HL-60 (cell line): ENCODE measurements around the gene GH2.

Experiments
- POLR2AphosphoS5 ChIP-seq: IDR thresholded peaks from 2 replicates; pipeline ENCODE4 v1.6.1; 2012; ENCODE audit warnings: low read depth
- TF ChIP-seq, protein P1 (sequence below): IDR thresholded peaks from one replicate; pipeline ENCODE4 v1.5.1; 2011; ENCODE audit warnings: low read length, control low read depth, inconsistent platforms; ENCODE audit not compliant: insufficient read depth
- TF ChIP-seq, protein P2 (sequence below): IDR thresholded peaks from 2 replicates; pipeline ENCODE4 v1.6.1; 2012; ENCODE audit warnings: low read depth; ENCODE audit not compliant: insufficient replicate concordance

DNA sequence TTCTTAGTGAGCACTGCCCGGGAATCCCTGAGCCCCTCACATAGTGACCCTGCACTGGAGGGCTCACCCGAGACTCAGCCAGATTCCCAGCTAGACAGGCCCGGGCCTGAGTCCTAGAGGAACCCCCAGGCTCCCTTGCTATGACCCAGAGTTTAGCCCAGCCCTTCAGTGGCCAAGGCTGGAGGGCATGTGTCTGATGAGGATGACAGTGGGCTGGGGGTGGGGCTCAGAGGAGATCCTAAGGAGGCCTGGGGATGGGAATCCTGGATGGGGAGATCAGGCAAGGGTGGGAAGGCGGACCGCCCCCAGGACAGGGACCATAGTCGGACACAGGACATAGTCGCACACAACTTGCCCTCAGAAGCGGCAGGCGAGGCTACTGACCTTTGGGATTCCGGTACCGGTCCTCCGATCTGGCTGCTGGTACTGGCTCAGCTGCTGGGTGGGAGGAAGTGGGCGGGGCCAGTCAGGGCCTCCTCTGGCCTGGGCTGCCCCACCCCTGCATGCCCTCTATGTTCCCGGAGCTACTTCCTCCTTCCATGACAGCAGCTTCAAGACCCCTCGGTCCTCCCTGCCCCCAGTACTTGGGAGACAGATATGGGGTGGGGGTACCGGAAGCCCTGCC lies 49.3 kb upstream of the GH2 start:
- TF ChIP-seq, protein P1, sequence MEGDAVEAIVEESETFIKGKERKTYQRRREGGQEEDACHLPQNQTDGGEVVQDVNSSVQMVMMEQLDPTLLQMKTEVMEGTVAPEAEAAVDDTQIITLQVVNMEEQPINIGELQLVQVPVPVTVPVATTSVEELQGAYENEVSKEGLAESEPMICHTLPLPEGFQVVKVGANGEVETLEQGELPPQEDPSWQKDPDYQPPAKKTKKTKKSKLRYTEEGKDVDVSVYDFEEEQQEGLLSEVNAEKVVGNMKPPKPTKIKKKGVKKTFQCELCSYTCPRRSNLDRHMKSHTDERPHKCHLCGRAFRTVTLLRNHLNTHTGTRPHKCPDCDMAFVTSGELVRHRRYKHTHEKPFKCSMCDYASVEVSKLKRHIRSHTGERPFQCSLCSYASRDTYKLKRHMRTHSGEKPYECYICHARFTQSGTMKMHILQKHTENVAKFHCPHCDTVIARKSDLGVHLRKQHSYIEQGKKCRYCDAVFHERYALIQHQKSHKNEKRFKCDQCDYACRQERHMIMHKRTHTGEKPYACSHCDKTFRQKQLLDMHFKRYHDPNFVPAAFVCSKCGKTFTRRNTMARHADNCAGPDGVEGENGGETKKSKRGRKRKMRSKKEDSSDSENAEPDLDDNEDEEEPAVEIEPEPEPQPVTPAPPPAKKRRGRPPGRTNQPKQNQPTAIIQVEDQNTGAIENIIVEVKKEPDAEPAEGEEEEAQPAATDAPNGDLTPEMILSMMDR: no peak
- TF ChIP-seq, protein P2, sequence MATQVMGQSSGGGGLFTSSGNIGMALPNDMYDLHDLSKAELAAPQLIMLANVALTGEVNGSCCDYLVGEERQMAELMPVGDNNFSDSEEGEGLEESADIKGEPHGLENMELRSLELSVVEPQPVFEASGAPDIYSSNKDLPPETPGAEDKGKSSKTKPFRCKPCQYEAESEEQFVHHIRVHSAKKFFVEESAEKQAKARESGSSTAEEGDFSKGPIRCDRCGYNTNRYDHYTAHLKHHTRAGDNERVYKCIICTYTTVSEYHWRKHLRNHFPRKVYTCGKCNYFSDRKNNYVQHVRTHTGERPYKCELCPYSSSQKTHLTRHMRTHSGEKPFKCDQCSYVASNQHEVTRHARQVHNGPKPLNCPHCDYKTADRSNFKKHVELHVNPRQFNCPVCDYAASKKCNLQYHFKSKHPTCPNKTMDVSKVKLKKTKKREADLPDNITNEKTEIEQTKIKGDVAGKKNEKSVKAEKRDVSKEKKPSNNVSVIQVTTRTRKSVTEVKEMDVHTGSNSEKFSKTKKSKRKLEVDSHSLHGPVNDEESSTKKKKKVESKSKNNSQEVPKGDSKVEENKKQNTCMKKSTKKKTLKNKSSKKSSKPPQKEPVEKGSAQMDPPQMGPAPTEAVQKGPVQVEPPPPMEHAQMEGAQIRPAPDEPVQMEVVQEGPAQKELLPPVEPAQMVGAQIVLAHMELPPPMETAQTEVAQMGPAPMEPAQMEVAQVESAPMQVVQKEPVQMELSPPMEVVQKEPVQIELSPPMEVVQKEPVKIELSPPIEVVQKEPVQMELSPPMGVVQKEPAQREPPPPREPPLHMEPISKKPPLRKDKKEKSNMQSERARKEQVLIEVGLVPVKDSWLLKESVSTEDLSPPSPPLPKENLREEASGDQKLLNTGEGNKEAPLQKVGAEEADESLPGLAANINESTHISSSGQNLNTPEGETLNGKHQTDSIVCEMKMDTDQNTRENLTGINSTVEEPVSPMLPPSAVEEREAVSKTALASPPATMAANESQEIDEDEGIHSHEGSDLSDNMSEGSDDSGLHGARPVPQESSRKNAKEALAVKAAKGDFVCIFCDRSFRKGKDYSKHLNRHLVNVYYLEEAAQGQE: no peak
- TF ChIP-seq POLR2AphosphoS5: no peak
